Mesenchymal stem cell (in vitro differentiated cells and primary cell): ENCODE results near the gene TEAD1.

ENCODE experiments used
- DNase-seq: peaks from one replicate; pipeline ENCODE4 v3.0.0-alpha.2; 2013
- H2AFZ ChIP-seq: one replicate; pipeline ENCODE4 v1.6.1; 2013; ENCODE audit warnings: low read depth, mild to moderate bottlenecking, control low read depth, inconsistent platforms, low read length, moderate library complexity
- H2AK5ac ChIP-seq: 2 replicates; pipeline ENCODE4 v1.6.1; 2013; ENCODE audit warnings: low read length, moderate library complexity, mild to moderate bottlenecking, inconsistent platforms; ENCODE audit not compliant: severe bottlenecking
- H2BK120ac ChIP-seq: one replicate; pipeline ENCODE4 v1.6.1; 2013; ENCODE audit warnings: low read depth, mild to moderate bottlenecking, inconsistent platforms, low read length, moderate library complexity
- H2BK12ac ChIP-seq, 2 experiments: one replicate each; pipeline ENCODE4 v1.6.1; 2013; ENCODE audit warnings: inconsistent platforms in 2 of 2, low read length in 2 of 2, mild to moderate bottlenecking in 2 of 2, moderate library complexity in 2 of 2, control low read depth in 1 of 2
- H2BK15ac ChIP-seq: one replicate; pipeline ENCODE4 v1.6.1; 2013; ENCODE audit warnings: mild to moderate bottlenecking, low read depth, inconsistent platforms; ENCODE audit not compliant: poor library complexity, severe bottlenecking
- H2BK5ac ChIP-seq: 2 replicates; pipeline ENCODE4 v1.6.1; 2013; ENCODE audit warnings: low read depth, mild to moderate bottlenecking, low read length, control low read depth, inconsistent platforms; ENCODE audit not compliant: poor library complexity, severe bottlenecking
- H3K14ac ChIP-seq, 2 experiments: one replicate each; pipeline ENCODE4 v1.6.1; 2013; ENCODE audit warnings: inconsistent platforms in 2 of 2, low read length in 2 of 2, control low read depth in 1 of 2, mild to moderate bottlenecking in 1 of 2, moderate library complexity in 1 of 2
- H3K18ac ChIP-seq, 2 experiments: one replicate each; pipeline ENCODE4 v1.6.1; 2013; ENCODE audit warnings: inconsistent platforms in 2 of 2, low read length in 2 of 2, control low read depth in 1 of 2, low read depth in 1 of 2, mild to moderate bottlenecking in 1 of 2
- H3K23ac ChIP-seq, 2 experiments: one replicate each; pipeline ENCODE4 v1.6.1; 2013; ENCODE audit warnings: inconsistent platforms in 2 of 2, low read length in 2 of 2, mild to moderate bottlenecking in 2 of 2, moderate library complexity in 2 of 2, control low read depth in 1 of 2
- H3K27ac ChIP-seq: 2 replicates; pipeline ENCODE4 v1.5.1; 2013; ENCODE audit warnings: mild to moderate bottlenecking, moderate library complexity, low read length, control low read depth, inconsistent platforms; ENCODE audit not compliant: poor library complexity, severe bottlenecking
- H3K27me3 ChIP-seq, 2 experiments: 2 replicates each; pipeline versions ENCODE4 v1.6.1 to v1.7.0; 2013; ENCODE audit warnings: low read length in 2 of 2, mild to moderate bottlenecking in 2 of 2, moderate library complexity in 2 of 2, control low read depth in 1 of 2, inconsistent platforms in 1 of 2; ENCODE audit not compliant: control insufficient read depth in 1 of 2, insufficient read depth in 1 of 2
- H3K36me3 ChIP-seq, 2 experiments: 2 replicates each; pipeline versions ENCODE4 v1.6.1 to v1.7.0; 2013; ENCODE audit warnings: low read length in 2 of 2, control low read depth in 1 of 2, inconsistent platforms in 1 of 2, low read depth in 1 of 2, mild to moderate bottlenecking in 1 of 2; ENCODE audit not compliant: insufficient read depth in 2 of 2, control insufficient read depth in 1 of 2
- H3K4ac ChIP-seq, 2 experiments: one replicate each; pipeline ENCODE4 v1.6.1; 2013; ENCODE audit warnings: inconsistent platforms in 2 of 2, low read length in 2 of 2, mild to moderate bottlenecking in 2 of 2, moderate library complexity in 2 of 2, control low read depth in 1 of 2, low read depth in 1 of 2
- H3K4me1 ChIP-seq: 2 replicates; pipeline ENCODE4 v1.6.1; 2013; ENCODE audit warnings: low read depth, low read length, control low read depth; ENCODE audit not compliant: control insufficient read depth, insufficient read depth
- H3K4me2 ChIP-seq: 2 replicates; pipeline ENCODE4 v1.6.1; 2013; ENCODE audit warnings: low read length, mild to moderate bottlenecking, inconsistent platforms; ENCODE audit not compliant: poor library complexity, severe bottlenecking
- H3K4me3 ChIP-seq, 2 experiments: 2 replicates each; pipeline versions ENCODE4 v1.5.1 to v1.7.0; 2013; ENCODE audit warnings: low read length in 2 of 2, mild to moderate bottlenecking in 2 of 2, control low read depth in 1 of 2, low read depth in 1 of 2; ENCODE audit not compliant: insufficient read depth in 1 of 2
- H3K79me1 ChIP-seq: replicated peaks from 2 replicates; pipeline ENCODE4 v1.6.1; 2013; ENCODE audit warnings: mild to moderate bottlenecking, control low read depth, low read length, inconsistent platforms; ENCODE audit not compliant: poor library complexity, severe bottlenecking
- H3K9ac ChIP-seq: 2 replicates; pipeline ENCODE4 v1.7.0; 2013; ENCODE audit warnings: mild to moderate bottlenecking, low read length, moderate library complexity
- H3K9me3 ChIP-seq: 2 replicates; pipeline ENCODE4 v1.7.0; 2013; ENCODE audit warnings: mild to moderate bottlenecking, low read length; ENCODE audit not compliant: control insufficient read depth
- H4K8ac ChIP-seq: one replicate; pipeline ENCODE4 v1.6.1; 2013; ENCODE audit warnings: inconsistent platforms, mild to moderate bottlenecking, low read length, moderate library complexity
- H4K91ac ChIP-seq: one replicate; pipeline ENCODE4 v1.6.1; 2013; ENCODE audit warnings: mild to moderate bottlenecking, low read length, inconsistent platforms
- WGBS: methylation state at CpG from one replicate; pipeline ENCODE4 v1.1.7; 2013; ENCODE audit warnings: mixed read lengths; 5-methylcytosine and 5-hydroxymethylcytosine counted together

TEAD1 gene

DNA sequence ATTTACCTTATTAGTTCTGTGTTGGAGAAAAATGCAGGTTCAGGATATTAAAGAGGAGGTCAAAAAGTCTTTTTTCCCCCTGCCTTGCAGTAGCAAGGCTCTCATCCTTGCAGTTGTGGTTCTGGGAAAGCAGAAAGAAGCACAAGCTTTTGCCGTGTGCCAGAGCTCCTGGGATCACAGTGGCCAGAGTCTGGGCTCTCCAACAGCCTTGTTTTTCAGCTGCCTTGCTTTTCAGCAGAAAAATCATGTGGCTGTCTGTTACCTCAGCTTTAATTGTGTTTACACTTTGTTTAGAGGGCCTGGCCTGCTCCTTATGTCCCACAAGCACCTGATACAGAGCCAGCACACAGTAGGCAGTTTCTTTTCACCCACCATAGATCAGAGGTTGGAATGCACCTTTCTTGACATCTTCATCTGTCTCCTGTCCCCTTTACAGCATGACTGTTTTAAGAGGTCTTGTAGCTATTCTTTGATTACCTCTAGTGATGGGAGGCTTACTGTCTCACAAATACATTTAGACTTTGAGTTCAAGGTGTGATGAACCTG lies 67.5 kb downstream of the TEAD1 start:
- Histone ChIP-seq H3K4me1 (peaks cover 15% of the 10 kb centered on the region), H2AK5ac (no peak overlapping the region), H2BK15ac (no peak overlapping the region)

DNA sequence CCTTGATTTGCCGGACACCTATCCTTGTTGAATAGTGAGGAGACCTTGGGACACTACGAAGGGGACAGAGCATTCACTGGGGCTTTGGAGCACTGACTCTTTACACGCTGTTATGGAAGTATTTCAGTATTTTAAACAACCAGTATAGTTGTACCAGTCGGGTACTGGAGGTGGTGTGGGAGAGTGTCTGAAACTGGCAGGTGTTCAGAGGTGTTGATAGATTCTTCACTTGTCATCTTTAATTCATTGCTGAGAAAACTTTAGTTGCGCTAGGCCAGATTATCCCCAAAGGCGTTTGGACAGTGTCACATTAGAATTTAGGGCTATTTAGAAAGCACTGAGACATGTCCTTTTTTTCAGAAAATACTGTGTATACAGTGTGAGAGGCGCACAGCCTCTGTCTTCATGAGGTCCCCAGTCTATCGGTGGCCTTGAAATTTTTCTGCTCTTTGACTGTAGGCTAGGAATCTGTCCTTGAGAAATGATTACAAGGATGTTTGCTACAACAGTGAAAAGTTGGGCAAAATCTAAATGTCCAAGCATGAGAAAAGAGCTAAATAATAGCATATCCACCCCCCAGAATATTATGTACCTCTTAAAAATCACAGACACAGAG lies 69.7 kb downstream of the TEAD1 start:
- peaks cover 16% of the 10 kb centered on the region for H3K79me1 ChIP-seq
- H3K9ac ChIP-seq, result no peak overlapping the region
- 93% methylated on average over 8 of the region's 8 CpGs for WGBS
- H4K91ac ChIP-seq, result no peak overlapping the region
- H4K8ac ChIP-seq, result peak overlapping the region; percentile 20
- no peak overlapping the region for H2BK5ac ChIP-seq
- no peak overlapping the region for H3K23ac ChIP-seq
- no peak overlapping the region for H3K4me2 ChIP-seq
- no peak overlapping the region for H3K4ac ChIP-seq
- no peak overlapping the region for H2BK15ac ChIP-seq
- H3K4me3 ChIP-seq, result no peak overlapping the region
- H3K27me3 ChIP-seq, result no peaks in the 10 kb centered on the region
- no peak overlapping the region for H2BK12ac ChIP-seq
- H2AK5ac ChIP-seq, result peak overlapping the region; percentile 6
- H3K14ac ChIP-seq, result no peak overlapping the region
- H2BK120ac ChIP-seq, result no peak overlapping the region
- H3K27ac ChIP-seq, result no peak overlapping the region
- no peaks in the 10 kb centered on the region for H3K9me3 ChIP-seq
- H3K4me1 ChIP-seq, result peaks cover 17% of the 10 kb centered on the region
- H2AFZ ChIP-seq, result no peak overlapping the region
- H3K36me3 ChIP-seq, result peaks cover 2 to 8% of the 10 kb centered on the region in 2 experiments
- DNase-seq, result no peak
- H3K18ac ChIP-seq, result no peak overlapping the region

More for the DNA sequence above, 67.5 kb downstream of the TEAD1 start:
- 97% methylated on average over 1 of the region's 1 CpG for WGBS
- H4K8ac ChIP-seq, result no peak overlapping the region
- H3K36me3 ChIP-seq, result peaks cover 2 to 8% of the 10 kb centered on the region in 2 experiments
- no peak overlapping the region for H2AFZ ChIP-seq
- no peak for DNase-seq
- no peak overlapping the region for H3K27ac ChIP-seq
- no peak overlapping the region for H2BK5ac ChIP-seq
- peaks cover 15% of the 10 kb centered on the region for H3K79me1 ChIP-seq
- H3K4ac ChIP-seq, result peak overlapping the region in 1 of 2 experiments; percentile 64
- H3K9me3 ChIP-seq, result no peaks in the 10 kb centered on the region
- no peaks in the 10 kb centered on the region for H3K27me3 ChIP-seq
- no peak overlapping the region for H4K91ac ChIP-seq
- H3K23ac ChIP-seq, result no peak overlapping the region
- H2BK12ac ChIP-seq, result no peak overlapping the region
- H3K9ac ChIP-seq, result no peak overlapping the region
- peak overlapping the region; percentile 0 to 14 for H3K18ac ChIP-seq
- H3K4me3 ChIP-seq, result no peak overlapping the region
- H3K14ac ChIP-seq, result peak overlapping the region in 1 of 2 experiments; percentile 49
- no peak overlapping the region for H2BK120ac ChIP-seq
- H3K4me2 ChIP-seq, result no peak overlapping the region

DNA sequence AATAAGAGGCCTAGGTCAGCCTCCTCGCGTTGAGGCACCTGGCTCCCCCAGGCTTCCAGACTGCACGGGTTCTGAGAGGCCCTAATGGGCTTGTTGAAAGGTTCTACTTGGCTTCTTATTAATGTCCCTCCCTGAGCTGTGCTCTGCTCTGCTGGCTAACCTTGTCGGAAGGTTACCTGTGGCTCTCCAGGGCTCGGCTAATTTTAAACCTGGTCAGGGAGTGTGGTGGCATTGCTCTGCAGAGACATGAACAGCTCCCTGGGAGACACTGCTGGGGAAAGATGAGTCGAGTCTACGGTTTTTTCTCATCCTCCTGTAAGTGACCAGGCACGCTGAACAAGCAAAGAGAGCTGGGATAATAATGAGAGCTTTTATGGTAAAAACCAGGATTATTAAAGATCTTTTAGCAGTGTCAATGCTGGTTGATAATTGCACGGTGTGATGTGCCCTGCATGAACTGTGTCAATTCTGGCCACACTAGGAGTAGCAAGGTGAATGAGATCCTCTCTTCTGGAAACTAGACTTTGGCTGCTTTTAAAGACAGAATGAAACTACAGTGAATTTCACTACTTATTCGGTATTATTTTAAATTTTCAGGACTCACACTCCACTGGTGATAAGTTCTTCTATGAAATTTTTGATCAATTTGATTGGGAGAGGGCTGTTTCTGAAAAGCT lies 70.7 kb downstream of the TEAD1 start:
- peak overlapping the region in 1 of 2 experiments; percentile 43 for H3K18ac ChIP-seq
- peak overlapping the region; percentile 76 for H3K27ac ChIP-seq
- no peaks in the 10 kb centered on the region for H3K27me3 ChIP-seq
- no peak overlapping the region for H4K91ac ChIP-seq
- H4K8ac ChIP-seq, result no peak overlapping the region
- DNase-seq, result peak; percentile 61
- no peak overlapping the region for H3K23ac ChIP-seq
- no peak overlapping the region for H2BK5ac ChIP-seq
- H3K9me3 ChIP-seq, result no peaks in the 10 kb centered on the region
- WGBS, result 69% methylated on average over 9 of the region's 10 CpGs
- no peak overlapping the region for H2BK15ac ChIP-seq
- H2BK12ac ChIP-seq, result no peak overlapping the region
- peak overlapping the region; percentile 28 for H3K4me2 ChIP-seq
- no peak overlapping the region for H2BK120ac ChIP-seq
- no peak overlapping the region for H3K9ac ChIP-seq
- no peak overlapping the region for H2AK5ac ChIP-seq
- H2AFZ ChIP-seq, result no peak overlapping the region
- H3K14ac ChIP-seq, result no peak overlapping the region
- peaks cover 23% of the 10 kb centered on the region for H3K79me1 ChIP-seq
- H3K4me1 ChIP-seq, result peaks cover 19% of the 10 kb centered on the region
- H3K4ac ChIP-seq, result no peak overlapping the region
- no peak overlapping the region for H3K4me3 ChIP-seq
- peaks cover 2 to 5% of the 10 kb centered on the region in 2 experiments for H3K36me3 ChIP-seq

GRCh38 chr11:12745787-12746186 lies 71.6 kb downstream of the TEAD1 start:
- Histone ChIP-seq H3K4ac (no peak overlapping the region), H3K9ac (no peak overlapping the region), H3K36me3 (peaks cover 0 to 3% of the 10 kb centered on the region in 2 experiments), H2BK15ac (no peak overlapping the region), H2BK5ac (no peak overlapping the region), H3K14ac (no peak overlapping the region), H2BK120ac (no peak overlapping the region), H3K79me1 (peaks cover 23% of the 10 kb centered on the region), H3K27ac (peak overlapping the region; percentile 12), H3K9me3 (no peaks in the 10 kb centered on the region), H2AK5ac (peak overlapping the region; percentile 57), H3K23ac (no peak overlapping the region), H3K27me3 (no peaks in the 10 kb centered on the region), H4K91ac (no peak overlapping the region), H3K18ac (no peak overlapping the region), H2AFZ (no peak overlapping the region), H4K8ac (peak overlapping the region; percentile 75), H3K4me1 (peaks cover 19% of the 10 kb centered on the region), H3K4me3 (no peak overlapping the region), H2BK12ac (peak overlapping the region in 1 of 2 experiments; percentile 20), H3K4me2 (no peak overlapping the region)
- DNase-seq, result no peak
- 90% methylated on average over 2 of the region's 3 CpGs for WGBS
